Measurements from ENCODE around the gene CEP97.
"Not testable (repeated sequence)": the region's sequence is repeated elsewhere in the genome, so short reads cannot be mapped to it uniquely, and the experiment has no call there.

Gene CEP97

DNA sequence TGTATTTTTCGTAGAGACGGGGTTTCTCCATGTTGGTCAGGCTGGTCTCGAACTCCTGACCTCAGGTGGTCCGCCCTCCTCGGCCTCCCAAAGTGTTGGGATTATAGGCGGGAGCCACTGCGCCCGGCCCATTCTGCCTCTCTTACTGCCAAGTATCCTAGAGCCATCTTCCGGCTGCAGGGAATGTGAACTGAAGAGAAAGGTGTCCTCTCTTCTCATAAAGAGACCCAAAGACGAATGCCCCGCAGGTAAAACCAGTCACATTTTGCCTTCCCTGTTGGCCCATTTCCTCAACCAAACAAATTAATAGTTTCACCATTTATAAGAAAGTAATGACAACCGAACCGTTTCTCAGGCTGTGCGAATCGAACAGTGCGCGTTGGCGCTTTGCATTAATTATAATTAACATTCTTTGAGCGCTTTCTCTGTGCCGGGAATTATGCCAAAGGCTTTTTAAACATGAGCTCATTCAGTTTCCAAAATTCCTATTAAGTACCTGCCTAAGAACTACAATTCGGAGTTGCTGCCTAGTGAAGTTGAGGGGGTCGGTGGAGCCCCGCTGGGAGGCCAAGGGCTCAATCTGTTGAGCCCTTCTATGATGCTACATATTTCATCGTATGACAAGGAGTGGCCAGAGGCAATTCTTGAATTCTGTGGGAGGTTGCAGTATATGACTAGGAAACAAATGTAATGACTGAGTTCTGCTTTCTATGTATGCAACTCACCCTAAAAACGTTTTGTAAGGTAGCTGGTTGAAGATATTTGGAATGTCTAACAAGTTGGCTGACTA, 37.1 kb upstream of the CEP97 start:
- H3K9me3 ChIP-seq (ENCODE audit: insufficient read depth, low read depth, low read length): no peaks in the 10 kb centered on the region
- peak overlapping the region; percentile 85 for H3K4me3 ChIP-seq (ENCODE audit: low read length)
- H3K27ac ChIP-seq (ENCODE audit: low read depth, low read length): peak overlapping the region; percentile 53; the same call in 1 of the 2 replicates
- peak overlapping the region; percentile 49; the same call in 1 of the 2 replicates for H3K9ac ChIP-seq (ENCODE audit: low read depth, low read length)
- peaks cover 38% of the 10 kb centered on the region for H3K36me3 ChIP-seq (ENCODE audit: insufficient read depth, low read length)
- peaks cover 26% of the 10 kb centered on the region for H3K4me1 ChIP-seq (ENCODE audit: insufficient read depth, low read length)
- WGBS: 80% methylated on average over 25 of the region's 25 CpGs
- H3K27me3 ChIP-seq (ENCODE audit: insufficient read depth, low read length): no peaks in the 10 kb centered on the region

DNA sequence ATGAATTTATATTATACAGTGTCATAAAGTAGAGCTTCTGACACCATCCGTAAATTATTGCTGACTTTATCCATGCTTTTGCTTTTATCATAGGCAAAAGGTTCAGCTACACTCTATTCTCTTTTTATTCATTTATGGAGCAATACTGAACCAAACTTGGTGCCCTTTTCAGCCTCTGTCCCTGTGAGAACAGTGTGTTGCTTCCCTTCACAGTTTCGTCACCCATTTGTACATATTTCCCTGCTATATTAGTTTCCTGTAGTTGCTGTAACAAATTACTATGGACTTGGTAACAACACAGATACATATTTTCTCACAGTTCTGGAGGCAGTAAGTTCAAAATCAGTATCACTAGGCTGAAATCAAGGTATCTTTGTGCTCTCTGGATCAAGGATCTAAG, 35.1 kb upstream of the CEP97 start:
- Histone ChIP-seq H3K27ac (ENCODE audit: low read depth, low read length) (no peak overlapping the region), H3K27me3 (ENCODE audit: insufficient read depth, low read length) (no peaks in the 10 kb centered on the region), H3K4me1 (ENCODE audit: insufficient read depth, low read length) (peaks cover 23% of the 10 kb centered on the region), H3K36me3 (ENCODE audit: insufficient read depth, low read length) (peaks cover 19% of the 10 kb centered on the region), H3K9me3 (ENCODE audit: insufficient read depth, low read depth, low read length) (no peaks in the 10 kb centered on the region), H3K9ac (ENCODE audit: low read depth, low read length) (no peak overlapping the region), H3K4me3 (ENCODE audit: low read length) (no peak overlapping the region)
- WGBS: 71% methylated on average over 2 of the region's 2 CpGs

DNA sequence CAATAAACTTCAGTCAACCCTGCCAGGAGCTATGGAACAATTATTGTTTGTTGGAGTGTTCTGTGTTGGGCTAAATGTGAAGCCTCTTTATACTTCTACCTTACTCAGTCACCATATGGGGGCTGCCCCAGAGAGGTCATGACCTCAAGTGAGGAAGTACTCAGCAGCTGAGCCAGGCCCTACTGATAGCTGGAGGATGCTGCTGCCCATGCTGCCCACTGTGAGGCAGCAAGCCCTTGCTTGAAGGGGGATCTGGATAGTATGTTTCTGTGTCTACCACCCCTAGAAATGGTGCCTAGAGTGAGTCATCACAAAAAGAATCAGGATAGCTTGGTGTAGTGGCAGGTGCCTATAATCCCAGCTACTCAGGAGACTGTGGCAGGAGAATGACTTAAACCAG, 33.4 kb upstream of the CEP97 start:
- no peak overlapping the region for H3K9ac ChIP-seq (ENCODE audit: low read depth, low read length)
- H3K4me3 ChIP-seq (ENCODE audit: low read length): no peak overlapping the region
- H3K27ac ChIP-seq (ENCODE audit: low read depth, low read length): no peak overlapping the region
- H3K9me3 ChIP-seq (ENCODE audit: insufficient read depth, low read depth, low read length): no peaks in the 10 kb centered on the region
- peaks cover 16% of the 10 kb centered on the region for H3K4me1 ChIP-seq (ENCODE audit: insufficient read depth, low read length)
- H3K27me3 ChIP-seq (ENCODE audit: insufficient read depth, low read length): no peaks in the 10 kb centered on the region
- H3K36me3 ChIP-seq (ENCODE audit: insufficient read depth, low read length): peaks cover 2% of the 10 kb centered on the region; the same call in 1 of the 2 replicates

DNA sequence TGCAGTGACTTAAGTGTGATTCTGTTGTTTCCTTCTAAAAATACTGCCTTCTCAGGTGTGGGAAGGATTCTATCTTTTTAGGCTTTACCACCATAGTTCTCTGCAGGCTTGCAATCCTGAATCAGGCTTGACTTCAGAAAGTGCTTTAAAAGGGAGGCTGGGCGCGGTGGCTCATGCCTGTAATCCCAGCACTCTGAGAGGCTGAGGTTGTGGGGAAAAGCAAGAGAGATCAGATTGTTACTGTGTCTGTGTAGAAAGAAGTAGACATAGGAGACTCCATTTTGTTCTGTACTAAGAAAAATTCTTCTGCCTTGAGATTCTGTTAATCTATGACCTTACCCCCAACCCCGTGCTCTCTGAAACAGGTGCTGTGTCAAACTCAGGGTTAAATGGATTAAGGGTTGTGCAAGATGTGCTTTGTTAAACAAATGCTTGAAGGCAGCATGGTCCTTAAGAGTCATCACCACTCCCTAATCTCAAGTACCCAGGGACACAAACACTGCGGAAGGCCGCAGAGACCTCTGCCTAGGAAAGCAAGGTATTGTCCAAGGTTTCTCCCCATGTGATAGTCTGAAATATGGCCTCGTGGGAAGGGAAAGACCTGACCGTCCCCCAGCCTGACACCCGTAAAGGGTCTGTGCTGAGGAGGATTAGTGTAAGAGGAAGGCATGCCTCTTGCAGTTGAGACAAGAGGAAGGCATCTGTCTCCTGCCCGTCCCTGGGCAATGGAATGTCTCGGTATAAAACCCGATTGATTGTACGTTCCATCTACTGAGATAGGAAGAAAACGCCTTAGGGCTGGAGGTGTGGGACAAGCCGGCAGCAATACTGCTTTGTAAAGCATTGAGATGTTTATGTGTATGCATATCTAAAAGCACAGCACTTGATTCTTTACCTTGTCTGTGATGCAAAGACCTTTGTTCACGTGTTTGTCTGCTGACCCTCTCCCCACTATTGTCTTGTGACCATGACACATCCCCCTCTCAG, 32.4 kb upstream of the CEP97 start:
- Histone ChIP-seq H3K9ac (ENCODE audit: low read depth, low read length) (peak overlapping the region; percentile 47; the same call in 1 of the 2 replicates), H3K4me1 (ENCODE audit: insufficient read depth, low read length) (peaks cover 16% of the 10 kb centered on the region), H3K4me3 (ENCODE audit: low read length) (peak overlapping the region; percentile 29; the same call in 1 of the 2 replicates), H3K27ac (ENCODE audit: low read depth, low read length) (peak overlapping the region; percentile 64; the same call in 1 of the 2 replicates)
- not testable (repeated sequence) for H3K9me3 ChIP-seq (ENCODE audit: insufficient read depth, low read depth, low read length); H3K27me3 ChIP-seq (ENCODE audit: insufficient read depth, low read length); H3K36me3 ChIP-seq (ENCODE audit: insufficient read depth, low read length)
- 45% methylated on average over 10 of the region's 15 CpGs for WGBS

DNA sequence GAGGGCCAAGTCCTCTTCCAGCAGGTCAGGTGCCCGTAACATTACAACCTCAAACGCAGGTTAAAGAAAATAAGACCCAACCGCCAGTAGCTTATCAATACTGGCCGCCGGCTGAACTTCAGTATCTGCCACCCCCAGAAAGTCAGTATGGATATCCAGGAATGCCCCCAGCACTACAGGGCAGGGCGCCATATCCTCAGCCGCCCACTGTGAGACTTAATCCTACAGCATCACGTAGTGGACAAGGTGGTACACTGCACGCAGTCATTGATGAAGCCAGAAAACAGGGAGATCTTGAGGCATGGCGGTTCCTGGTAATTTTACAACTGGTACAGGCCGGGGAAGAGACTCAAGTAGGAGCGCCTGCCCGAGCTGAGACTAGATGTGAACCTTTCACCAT, 30.9 kb upstream of the CEP97 start:
- not testable (repeated sequence) for H3K9ac ChIP-seq (ENCODE audit: low read depth, low read length); H3K9me3 ChIP-seq (ENCODE audit: insufficient read depth, low read depth, low read length); H3K27me3 ChIP-seq (ENCODE audit: insufficient read depth, low read length); H3K36me3 ChIP-seq (ENCODE audit: insufficient read depth, low read length); H3K27ac ChIP-seq (ENCODE audit: low read depth, low read length)
- peak overlapping the region; percentile 40; the same call in 1 of the 2 replicates for H3K4me3 ChIP-seq (ENCODE audit: low read length)
- H3K4me1 ChIP-seq (ENCODE audit: insufficient read depth, low read length): peaks cover 11% of the 10 kb centered on the region
- WGBS: 75% methylated on average over 10 of the region's 13 CpGs

DNA sequence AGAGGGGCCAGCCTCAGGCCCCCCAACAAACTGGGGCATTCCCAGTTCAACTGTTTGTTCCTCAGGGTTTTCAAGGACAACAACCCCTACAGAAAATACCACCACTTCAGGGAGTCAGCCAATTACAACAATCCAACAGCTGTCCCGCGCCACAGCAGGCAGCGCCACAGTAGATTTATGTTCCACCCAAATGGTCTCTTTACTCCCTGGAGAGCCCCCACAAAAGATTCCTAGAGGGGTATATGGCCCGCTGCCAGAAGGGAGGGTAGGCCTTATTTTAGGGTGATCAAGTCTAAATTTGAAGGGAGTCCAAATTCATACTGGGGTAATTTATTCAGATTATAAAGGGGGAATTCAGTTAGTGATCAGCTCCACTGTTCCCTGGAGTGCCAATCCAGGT, 29.6 kb upstream of the CEP97 start:
- WGBS: 92% methylated on average over 4 of the region's 4 CpGs
- peaks cover 11% of the 10 kb centered on the region for H3K4me1 ChIP-seq (ENCODE audit: insufficient read depth, low read length)
- not testable (repeated sequence) for H3K27ac ChIP-seq (ENCODE audit: low read depth, low read length); H3K36me3 ChIP-seq (ENCODE audit: insufficient read depth, low read length); H3K27me3 ChIP-seq (ENCODE audit: insufficient read depth, low read length); H3K9ac ChIP-seq (ENCODE audit: low read depth, low read length); H3K9me3 ChIP-seq (ENCODE audit: insufficient read depth, low read depth, low read length); H3K4me3 ChIP-seq (ENCODE audit: low read length)

DNA sequence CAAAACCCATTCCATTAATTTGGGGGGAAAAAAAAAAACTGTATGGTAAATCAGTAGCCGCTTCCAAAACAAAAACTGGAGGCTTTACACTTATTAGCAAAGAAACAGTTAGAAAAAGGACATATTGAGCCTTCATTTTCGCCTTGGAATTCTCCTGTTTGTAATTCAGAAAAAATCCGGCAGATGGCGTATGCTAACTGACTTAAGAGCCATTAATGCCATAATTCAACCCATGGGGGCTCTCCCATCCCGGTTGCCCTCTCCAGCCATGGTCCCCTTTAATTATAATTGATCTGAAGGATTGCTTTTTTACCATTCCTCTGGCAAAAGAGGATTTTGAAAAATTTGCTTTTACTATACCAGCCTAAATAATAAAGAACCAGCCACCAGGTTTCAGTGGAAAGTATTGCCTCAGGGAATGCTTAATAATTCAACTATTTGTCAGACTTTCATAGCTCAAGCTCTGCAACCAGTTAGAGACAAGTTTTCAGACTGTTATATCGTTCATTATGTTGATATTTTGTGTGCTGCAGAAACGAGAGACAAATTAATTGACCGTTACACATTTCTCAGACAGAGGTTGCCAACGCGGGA, 28.5 kb upstream of the CEP97 start:
- WGBS: 40% methylated on average over 9 of the region's 10 CpGs
- Histone ChIP-seq H3K27me3 (ENCODE audit: insufficient read depth, low read length) (no peaks in the 10 kb centered on the region), H3K9ac (ENCODE audit: low read depth, low read length) (no peak overlapping the region), H3K9me3 (ENCODE audit: insufficient read depth, low read depth, low read length) (no peaks in the 10 kb centered on the region), H3K27ac (ENCODE audit: low read depth, low read length) (no peak overlapping the region), H3K36me3 (ENCODE audit: insufficient read depth, low read length) (no peaks in the 10 kb centered on the region), H3K4me1 (ENCODE audit: insufficient read depth, low read length) (peaks cover 11% of the 10 kb centered on the region), H3K4me3 (ENCODE audit: low read length) (no peak overlapping the region)

DNA sequence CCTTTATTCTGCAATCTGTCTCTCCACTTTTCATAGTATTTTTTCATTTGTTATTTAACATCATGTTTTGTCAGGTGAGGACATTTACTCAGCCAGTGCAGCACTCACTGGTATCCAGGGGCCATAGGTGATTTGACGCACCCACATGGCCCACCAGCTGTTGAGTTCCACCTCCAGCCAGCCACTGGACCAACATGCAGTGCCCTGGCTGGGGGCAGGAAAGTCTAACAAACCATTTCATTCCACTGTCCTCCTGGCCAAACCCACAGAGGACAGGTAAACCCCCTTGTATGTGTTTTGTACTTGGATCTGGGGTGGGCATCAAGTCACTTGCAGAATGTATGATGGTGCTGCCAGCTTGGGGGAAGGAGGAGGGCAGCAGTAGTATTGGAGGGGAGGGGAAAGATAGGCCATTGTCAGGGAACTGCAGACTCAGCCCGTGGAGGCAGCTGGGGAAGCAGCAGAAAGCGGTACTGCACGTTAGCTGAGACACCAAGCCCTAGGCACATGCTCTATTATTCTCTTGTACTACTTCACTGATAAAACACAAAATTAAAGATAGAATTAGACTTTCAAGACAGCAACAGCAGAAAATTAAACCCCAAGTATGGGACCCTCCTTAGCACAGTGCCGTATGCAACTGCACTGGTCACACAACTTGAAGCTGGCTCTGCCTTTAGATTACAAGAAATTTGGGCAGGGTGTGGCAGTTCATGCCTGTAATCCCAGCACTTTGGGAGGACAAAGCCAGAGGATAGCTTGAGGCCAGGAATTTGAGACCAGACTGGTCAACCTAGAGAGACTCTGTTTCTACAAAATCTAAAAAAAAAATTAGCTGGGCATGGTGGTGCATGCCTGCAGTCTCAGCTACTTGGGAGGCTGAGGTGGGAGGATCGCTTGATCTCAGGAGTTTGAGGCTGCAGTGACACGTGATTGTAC, 22.4 kb upstream of the CEP97 start:
- H3K4me1 ChIP-seq (ENCODE audit: insufficient read depth, low read length): peaks cover 6% of the 10 kb centered on the region; the same call in 1 of the 2 replicates
- no peaks in the 10 kb centered on the region for H3K27me3 ChIP-seq (ENCODE audit: insufficient read depth, low read length)
- H3K9ac ChIP-seq (ENCODE audit: low read depth, low read length): no peak overlapping the region
- H3K27ac ChIP-seq (ENCODE audit: low read depth, low read length): no peak overlapping the region
- WGBS: 90% methylated on average over 7 of the region's 7 CpGs
- no peak overlapping the region for H3K4me3 ChIP-seq (ENCODE audit: low read length)
- H3K9me3 ChIP-seq (ENCODE audit: insufficient read depth, low read depth, low read length): no peaks in the 10 kb centered on the region
- H3K36me3 ChIP-seq (ENCODE audit: insufficient read depth, low read length): no peaks in the 10 kb centered on the region

DNA sequence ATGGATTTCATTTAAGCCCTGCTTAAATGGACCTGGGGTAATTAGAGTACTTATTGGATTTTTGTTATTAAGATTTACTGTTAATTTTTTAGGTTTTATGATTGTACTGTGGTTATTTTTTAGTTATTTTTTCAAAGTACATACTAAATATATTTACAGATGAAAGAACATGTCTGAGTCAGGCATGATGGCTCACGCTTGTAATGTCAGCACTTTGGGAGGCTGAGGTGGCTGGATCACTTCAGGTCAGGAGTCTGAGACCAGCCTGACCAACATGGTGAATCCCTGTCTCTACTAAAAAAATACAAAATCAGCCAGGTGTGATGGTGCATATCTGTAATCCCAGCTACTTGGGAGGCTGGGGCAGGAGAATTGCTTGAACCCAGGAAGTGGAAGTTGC, 21.7 kb upstream of the CEP97 start:
- Histone ChIP-seq H3K9ac (ENCODE audit: low read depth, low read length) (no peak overlapping the region), H3K9me3 (ENCODE audit: insufficient read depth, low read depth, low read length) (no peaks in the 10 kb centered on the region), H3K4me3 (ENCODE audit: low read length) (no peak overlapping the region), H3K27me3 (ENCODE audit: insufficient read depth, low read length) (no peaks in the 10 kb centered on the region), H3K27ac (ENCODE audit: low read depth, low read length) (no peak overlapping the region), H3K4me1 (ENCODE audit: insufficient read depth, low read length) (peaks cover 6% of the 10 kb centered on the region; the same call in 1 of the 2 replicates), H3K36me3 (ENCODE audit: insufficient read depth, low read length) (no peaks in the 10 kb centered on the region)
- WGBS: 94% methylated on average over 1 of the region's 1 CpG

DNA sequence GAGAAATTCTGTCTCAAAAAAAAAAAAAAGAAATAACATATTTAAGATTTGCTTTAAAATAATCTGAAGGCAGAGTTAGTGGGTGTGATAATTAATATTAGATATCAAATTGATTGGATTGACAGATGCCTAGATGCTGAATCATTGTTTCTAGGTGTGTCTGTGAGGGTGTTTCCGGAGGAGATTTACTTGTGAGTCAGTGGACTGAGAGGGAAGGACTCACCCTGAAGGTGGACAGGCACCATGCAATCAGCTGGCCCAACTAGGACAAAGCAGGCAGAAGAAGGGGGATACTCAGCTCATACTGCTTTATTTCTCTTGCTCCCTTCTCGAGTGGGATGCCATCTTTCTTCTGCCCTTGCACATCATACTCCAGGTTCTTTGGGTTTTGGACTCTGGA, 21.2 kb upstream of the CEP97 start:
- Histone ChIP-seq H3K4me1 (ENCODE audit: insufficient read depth, low read length) (peaks cover 6% of the 10 kb centered on the region; the same call in 1 of the 2 replicates), H3K9me3 (ENCODE audit: insufficient read depth, low read depth, low read length) (no peaks in the 10 kb centered on the region), H3K27me3 (ENCODE audit: insufficient read depth, low read length) (no peaks in the 10 kb centered on the region), H3K9ac (ENCODE audit: low read depth, low read length) (no peak overlapping the region), H3K36me3 (ENCODE audit: insufficient read depth, low read length) (no peaks in the 10 kb centered on the region), H3K4me3 (ENCODE audit: low read length) (no peak overlapping the region), H3K27ac (ENCODE audit: low read depth, low read length) (no peak overlapping the region)
- 93% methylated on average over 2 of the region's 2 CpGs for WGBS
